Measurements from ENCODE around the gene ZNF575. TPM values are rescaled to one million over a fixed set of nuclear protein-coding genes. Genes with fewer than 3 reads are reported as not detected.
"Not testable (repeated sequence)": the region's sequence is repeated elsewhere in the genome, so short reads cannot be mapped to it uniquely, and the experiment has no call there.

The ZNF575 gene
- total RNA-seq, 1 donor from 2014 or later = 1.3 TPM

DNA sequence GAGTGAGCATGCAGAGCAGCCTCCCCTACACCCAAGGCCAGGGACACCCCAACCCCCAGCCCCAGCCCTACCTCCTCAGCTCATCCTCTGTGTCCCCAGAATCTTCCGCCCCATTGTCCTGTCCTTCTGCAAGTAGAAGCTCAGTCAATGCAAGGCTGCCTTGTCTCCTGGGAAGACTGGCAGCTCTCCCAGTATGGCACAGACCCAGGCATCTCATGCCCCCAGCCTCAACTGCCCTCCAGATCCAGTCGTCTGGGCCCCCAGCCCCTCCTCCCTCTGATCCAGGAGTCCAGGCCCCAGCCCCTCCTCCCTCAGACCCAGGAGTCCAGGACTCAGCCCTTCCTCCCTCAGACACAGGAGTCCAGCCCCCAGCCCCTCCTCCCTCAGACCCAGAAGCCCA lies 13.0 kb downstream of the ZNF575 start:
- H3K9me3 ChIP-seq (ENCODE audit: insufficient read depth, low read depth, low read length) = no peaks in the 10 kb centered on the region
- no peak for FAIRE-seq
- no peak for TF ChIP-seq EZH2 (IDR thresholded peaks at IDR 0.05; ENCODE audit: insufficient read depth, low read length)
- TF ChIP-seq, protein P1, sequence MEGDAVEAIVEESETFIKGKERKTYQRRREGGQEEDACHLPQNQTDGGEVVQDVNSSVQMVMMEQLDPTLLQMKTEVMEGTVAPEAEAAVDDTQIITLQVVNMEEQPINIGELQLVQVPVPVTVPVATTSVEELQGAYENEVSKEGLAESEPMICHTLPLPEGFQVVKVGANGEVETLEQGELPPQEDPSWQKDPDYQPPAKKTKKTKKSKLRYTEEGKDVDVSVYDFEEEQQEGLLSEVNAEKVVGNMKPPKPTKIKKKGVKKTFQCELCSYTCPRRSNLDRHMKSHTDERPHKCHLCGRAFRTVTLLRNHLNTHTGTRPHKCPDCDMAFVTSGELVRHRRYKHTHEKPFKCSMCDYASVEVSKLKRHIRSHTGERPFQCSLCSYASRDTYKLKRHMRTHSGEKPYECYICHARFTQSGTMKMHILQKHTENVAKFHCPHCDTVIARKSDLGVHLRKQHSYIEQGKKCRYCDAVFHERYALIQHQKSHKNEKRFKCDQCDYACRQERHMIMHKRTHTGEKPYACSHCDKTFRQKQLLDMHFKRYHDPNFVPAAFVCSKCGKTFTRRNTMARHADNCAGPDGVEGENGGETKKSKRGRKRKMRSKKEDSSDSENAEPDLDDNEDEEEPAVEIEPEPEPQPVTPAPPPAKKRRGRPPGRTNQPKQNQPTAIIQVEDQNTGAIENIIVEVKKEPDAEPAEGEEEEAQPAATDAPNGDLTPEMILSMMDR (IDR thresholded peaks at IDR 0.05; ENCODE audit: insufficient read depth, low read depth, low read length) = no peak
- H3K27me3 ChIP-seq (ENCODE audit: insufficient read depth, low read length) = no peaks in the 10 kb centered on the region
- H3K4me2 ChIP-seq (ENCODE audit: low read length) = no peak overlapping the region
- H3K36me3 ChIP-seq (ENCODE audit: insufficient read depth, low read length) = peaks cover 21% of the 10 kb centered on the region
- H3K9me3 Mint-ChIP-seq (ENCODE audit: unreplicated experiment) = no peaks in the 10 kb centered on the region
- H3K27ac Mint-ChIP-seq (ENCODE audit: unreplicated experiment) = no peak overlapping the region
- peaks cover 27% of the 10 kb centered on the region for H3K36me3 Mint-ChIP-seq (ENCODE audit: low read depth, unreplicated experiment)
- H3K79me2 ChIP-seq (ENCODE audit: insufficient read depth, low read length) = no peaks in the 10 kb centered on the region
- H2AFZ ChIP-seq (ENCODE audit: low read depth, low read length) = no peak overlapping the region
- no peak overlapping the region for H3K9ac ChIP-seq (ENCODE audit: low read length)
- no peak overlapping the region for H3K4me3 ChIP-seq (ENCODE audit: insufficient read depth, low read depth, low read length)
- H3K27ac ChIP-seq (ENCODE audit: low read depth, low read length) = no peak overlapping the region
- H4K20me1 ChIP-seq (ENCODE audit: insufficient read depth, low read length) = no peaks in the 10 kb centered on the region
- no peak for DNase-seq (ENCODE audit: low read depth)
- no peaks in the 10 kb centered on the region for H3K4me1 ChIP-seq (ENCODE audit: insufficient read depth, low read length)
- no peaks in the 10 kb centered on the region for H3K4me1 Mint-ChIP-seq (ENCODE audit: low read depth, unreplicated experiment)
- no peaks in the 10 kb centered on the region for H3K27me3 Mint-ChIP-seq (ENCODE audit: low read depth, unreplicated experiment)
- H3K4me3 Mint-ChIP-seq (ENCODE audit: unreplicated experiment) = no peak overlapping the region

DNA sequence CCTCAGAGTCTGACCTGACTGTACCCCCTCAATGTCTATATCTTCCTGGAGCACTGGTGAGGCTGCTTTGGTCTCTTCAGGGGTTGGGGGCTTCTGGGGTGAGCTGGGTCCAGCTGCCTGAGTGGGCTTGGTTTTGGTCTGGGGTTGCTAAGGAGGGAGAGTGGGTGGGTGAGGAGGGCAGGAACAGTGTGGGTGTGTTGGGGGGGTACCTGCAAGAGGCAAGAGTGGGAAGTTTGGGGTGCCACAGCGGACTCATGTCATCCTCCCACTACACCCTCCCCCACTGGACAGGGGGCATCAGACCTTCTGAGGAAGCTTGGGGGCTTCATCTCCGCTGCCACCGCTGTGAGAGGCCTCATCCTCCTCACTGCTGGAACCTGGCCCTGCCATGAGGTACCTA lies 13.6 kb downstream of the ZNF575 start:
- H3K9me3 ChIP-seq (ENCODE audit: insufficient read depth, low read depth, low read length) = no peaks in the 10 kb centered on the region
- FAIRE-seq (no peak), DNase-seq (ENCODE audit: low read depth) (no peak)
- no peak overlapping the region for H3K4me2 ChIP-seq (ENCODE audit: low read length)
- no peaks in the 10 kb centered on the region for H4K20me1 ChIP-seq (ENCODE audit: insufficient read depth, low read length)
- Mint-ChIP-seq H3K9me3 (ENCODE audit: unreplicated experiment) (no peaks in the 10 kb centered on the region), H3K4me1 (ENCODE audit: low read depth, unreplicated experiment) (no peaks in the 10 kb centered on the region), H3K27ac (ENCODE audit: unreplicated experiment) (no peak overlapping the region), H3K36me3 (ENCODE audit: low read depth, unreplicated experiment) (peaks cover 23% of the 10 kb centered on the region), H3K4me3 (ENCODE audit: unreplicated experiment) (no peak overlapping the region), H3K27me3 (ENCODE audit: low read depth, unreplicated experiment) (no peaks in the 10 kb centered on the region)
- H3K27ac ChIP-seq (ENCODE audit: low read depth, low read length) = no peak overlapping the region
- no peak overlapping the region for H3K4me3 ChIP-seq (ENCODE audit: insufficient read depth, low read depth, low read length)
- no peaks in the 10 kb centered on the region for H3K4me1 ChIP-seq (ENCODE audit: insufficient read depth, low read length)
- H3K9ac ChIP-seq (ENCODE audit: low read length) = no peak overlapping the region
- no peak overlapping the region for H2AFZ ChIP-seq (ENCODE audit: low read depth, low read length)
- peaks cover 20% of the 10 kb centered on the region for H3K36me3 ChIP-seq (ENCODE audit: insufficient read depth, low read length)
- TF ChIP-seq, protein P1 (IDR thresholded peaks at IDR 0.05; ENCODE audit: insufficient read depth, low read depth, low read length) = no peak
- TF ChIP-seq EZH2 (IDR thresholded peaks at IDR 0.05; ENCODE audit: insufficient read depth, low read length) = no peak
- H3K27me3 ChIP-seq (ENCODE audit: insufficient read depth, low read length) = no peaks in the 10 kb centered on the region
- H3K79me2 ChIP-seq (ENCODE audit: insufficient read depth, low read length) = no peaks in the 10 kb centered on the region

DNA sequence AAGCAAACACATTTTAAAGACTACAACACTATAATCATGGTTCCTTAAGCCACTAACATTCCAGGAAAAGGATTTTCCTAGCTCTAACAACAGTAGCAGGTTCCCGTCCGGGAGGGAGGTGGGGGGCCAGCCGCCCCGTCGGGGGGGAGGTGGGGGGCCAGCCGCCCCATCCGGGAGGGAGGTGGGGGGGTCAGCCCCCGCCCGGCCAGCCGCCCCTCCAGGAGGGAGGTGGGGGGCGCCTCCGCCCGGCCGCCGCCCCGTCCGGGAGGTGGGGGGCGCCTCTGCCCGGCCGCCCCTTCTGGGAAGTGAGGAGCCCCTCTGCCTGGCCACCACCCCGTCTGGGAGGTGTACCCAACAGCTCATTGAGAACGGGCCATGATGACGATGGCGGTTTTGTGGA lies 14.9 kb downstream of the ZNF575 start:
- H3K4me3 ChIP-seq (ENCODE audit: insufficient read depth, low read depth, low read length); H3K9ac ChIP-seq (ENCODE audit: low read length); H3K4me2 ChIP-seq (ENCODE audit: low read length); H3K4me1 Mint-ChIP-seq (ENCODE audit: low read depth, unreplicated experiment); H3K9me3 Mint-ChIP-seq (ENCODE audit: unreplicated experiment); H3K27me3 ChIP-seq (ENCODE audit: insufficient read depth, low read length); H3K27me3 Mint-ChIP-seq (ENCODE audit: low read depth, unreplicated experiment); H3K4me1 ChIP-seq (ENCODE audit: insufficient read depth, low read length); H3K4me3 Mint-ChIP-seq (ENCODE audit: unreplicated experiment); H4K20me1 ChIP-seq (ENCODE audit: insufficient read depth, low read length); DNase-seq (ENCODE audit: low read depth); H3K79me2 ChIP-seq (ENCODE audit: insufficient read depth, low read length); FAIRE-seq; H3K9me3 ChIP-seq (ENCODE audit: insufficient read depth, low read depth, low read length); H3K27ac ChIP-seq (ENCODE audit: low read depth, low read length); H2AFZ ChIP-seq (ENCODE audit: low read depth, low read length); H3K27ac Mint-ChIP-seq (ENCODE audit: unreplicated experiment): not testable (repeated sequence)
- peaks cover 21% of the 10 kb centered on the region for H3K36me3 Mint-ChIP-seq (ENCODE audit: low read depth, unreplicated experiment)
- H3K36me3 ChIP-seq (ENCODE audit: insufficient read depth, low read length) = peaks cover 17% of the 10 kb centered on the region
